ENCODE measurements around the gene CHST7. TPM values are rescaled to one million over a fixed set of nuclear protein-coding genes. Genes with fewer than 3 reads are reported as not detected.

The CHST7 gene
- total and polyA plus RNA-seq, 10 of the 15 experiments (the other 5 are each of a cell fraction or from before 2014, with no cell fraction given) = 0.58 to 11.0 (median 5.4) TPM

DNA sequence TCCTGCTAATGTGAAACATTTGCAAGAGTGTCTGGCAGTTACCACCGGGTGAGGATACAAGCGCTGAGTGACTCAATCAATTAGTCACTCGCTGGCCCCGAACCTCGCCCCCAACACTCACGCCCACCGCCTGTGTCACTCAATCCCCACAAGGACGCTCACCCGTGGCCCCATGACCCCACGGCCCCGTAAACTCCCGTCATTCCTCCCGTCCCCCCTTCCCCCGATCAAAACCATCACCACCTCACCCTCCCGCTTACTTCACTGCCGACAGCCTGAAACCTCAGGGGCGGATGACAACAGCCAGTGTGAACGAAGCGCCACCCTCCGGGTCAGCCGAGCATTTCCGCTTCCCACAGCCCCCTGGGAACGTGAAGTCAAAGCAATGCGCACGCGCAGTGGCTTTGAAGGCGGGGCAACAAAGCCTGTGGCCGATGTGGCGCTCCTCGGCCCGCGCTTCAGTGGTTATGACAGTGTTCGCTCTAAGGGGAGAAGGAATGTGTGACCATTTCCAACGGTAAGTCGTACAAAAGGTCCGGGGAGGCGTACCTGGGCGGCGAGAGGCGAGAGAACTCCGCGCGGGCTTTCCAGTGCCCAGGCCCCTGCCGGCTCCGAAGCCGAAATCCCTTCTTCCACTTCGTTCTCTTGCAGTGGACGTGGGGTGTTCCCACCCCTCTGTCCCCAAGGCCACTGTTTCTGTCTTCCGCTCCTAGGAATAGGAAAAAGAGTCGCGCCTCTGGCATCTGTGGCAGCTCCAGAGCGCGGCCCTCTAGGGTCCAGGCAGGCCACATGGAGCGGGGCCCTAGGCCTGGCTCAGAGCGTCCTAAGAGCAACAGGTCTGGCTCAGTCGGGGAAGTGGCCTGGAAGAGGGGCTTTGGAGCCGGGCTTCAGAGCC is 28.2 kb upstream of the CHST7 start, which contains the start of gene ZNF674 (continued):
- TF ChIP-seq ZNF592 (IDR thresholded peaks at IDR 0.05) (no peak), ZNF622 (IDR thresholded peaks at IDR 0.05) (no peak), RELA (IDR thresholded peaks at IDR 0.05; ENCODE audit: borderline replicate concordance, partially characterized antibody) (no peak), POLR2A (IDR thresholded peaks at IDR 0.05; ENCODE audit: low read depth, low read length) (peak; percentile 89), CBX3 (IDR thresholded peaks at IDR 0.05; ENCODE audit: borderline replicate concordance, low read depth) (no peak), STAT1 (conservative IDR thresholded peaks at IDR 0.05) (no peak), SRF (IDR thresholded peaks at IDR 0.05; ENCODE audit: low read depth in 2 of 2, low read length in 2 of 2) (no peak), SUZ12 (IDR thresholded peaks at IDR 0.05; ENCODE audit: unreplicated experiment) (no peak), ATF2 (IDR thresholded peaks at IDR 0.05; ENCODE audit: low read length) (no peak), IKZF1 (conservative IDR thresholded peaks at IDR 0.05) (peak; percentile 73), HDAC2 (IDR thresholded peaks at IDR 0.05) (no peak), RB1 (IDR thresholded peaks at IDR 0.05; ENCODE audit: borderline replicate concordance) (0 out of 2 replicates have a peak, but pooled peaks have one; percentile 13), YBX1 (IDR thresholded peaks at IDR 0.05) (no peak), ATF7 (IDR thresholded peaks at IDR 0.05; ENCODE audit: low read depth) (peak; percentile 92), MAX (IDR thresholded peaks at IDR 0.05; ENCODE audit: low read depth, low read length) (no peak), NFYA (IDR thresholded peaks at IDR 0.05; ENCODE audit: borderline replicate concordance, low read depth, low read length) (no peak), RFX5 (IDR thresholded peaks at IDR 0.05; ENCODE audit: low read depth, low read length) (no peak), ZNF384 (IDR thresholded peaks at IDR 0.05; ENCODE audit: borderline replicate concordance, low read depth, low read length) (no peak), E2F4 (IDR thresholded peaks at IDR 0.05; ENCODE audit: low read depth, low read length) (no peak), EGR1 (IDR thresholded peaks at IDR 0.05; ENCODE audit: borderline replicate concordance in 1 of 2, low read depth in 2 of 2, low read length in 2 of 2) (no peak), NFIC (IDR thresholded peaks at IDR 0.05; ENCODE audit: low read depth, low read length) (no peak), RUNX3 (IDR thresholded peaks at IDR 0.05; ENCODE audit: low read length) (peak; percentile 54; the same call in 1 of the 2 replicates)
- TF ChIP-seq, protein P1, sequence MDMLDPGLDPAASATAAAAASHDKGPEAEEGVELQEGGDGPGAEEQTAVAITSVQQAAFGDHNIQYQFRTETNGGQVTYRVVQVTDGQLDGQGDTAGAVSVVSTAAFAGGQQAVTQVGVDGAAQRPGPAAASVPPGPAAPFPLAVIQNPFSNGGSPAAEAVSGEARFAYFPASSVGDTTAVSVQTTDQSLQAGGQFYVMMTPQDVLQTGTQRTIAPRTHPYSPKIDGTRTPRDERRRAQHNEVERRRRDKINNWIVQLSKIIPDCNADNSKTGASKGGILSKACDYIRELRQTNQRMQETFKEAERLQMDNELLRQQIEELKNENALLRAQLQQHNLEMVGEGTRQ (IDR thresholded peaks at IDR 0.05; ENCODE audit: borderline replicate concordance, low read depth, low read length) = no peak

Measured in GM12878 (cell line).